GM23248 (cell line): ENCODE data around the gene FYB2.

Source experiments
- EZH2 ChIP-seq: fragments of 200-600 bp; sonication (generic); IDR thresholded peaks from 2 replicates; pipeline ENCODE4 v1.6.1; 2018; ENCODE audit warnings: antibody characterized with exemption, mild to moderate bottlenecking; ENCODE audit not compliant: insufficient read depth, poor library complexity, severe bottlenecking
- EZH2phosphoT487 ChIP-seq: fragments of 200-600 bp; sonication (generic); IDR thresholded peaks from 2 replicates; pipeline ENCODE4 v1.6.1; 2018; ENCODE audit warnings: antibody characterized with exemption, moderate library complexity, mild to moderate bottlenecking, low read depth; ENCODE audit not compliant: insufficient read depth

- no peak for TF ChIP-seq EZH2phosphoT487
- no peak for TF ChIP-seq EZH2
Observed at GRCh38 chr1:56787330-56787729, 31.9 kb downstream of the FYB2 start.
